PC-3 (cell line): ENCODE results near the gene HOXB6. TPM values are rescaled to one million over a fixed set of nuclear protein-coding genes. Genes with fewer than 3 reads are reported as not detected.

Experiments
- ATAC-seq: fragments of 200-7000 bp; cut with Tn5 transposase; 2 replicates; pipeline ENCODE4 v1.9.1; 2020; ENCODE audit warnings: mild to moderate bottlenecking, moderate library complexity
- BruUV-seq: library from RNA; stranded (reverse); fragments of 400-500 nt; replicated peaks from 2 replicates; lab custom pipeline; 2021; lab: Mats Ljungman, UMichigan
- CTCF ChIA-PET: fragments of 300-600 bp; sonication (Branson Sonifier 250); formaldehyde crosslinking; loops from one replicate; lab custom pipeline; 2022; ENCODE audit warnings: antibody characterized with exemption; lab: Charles Lee
- POLR2A ChIA-PET: fragments of 300-600 bp; sonication (Branson Sonifier 250); formaldehyde crosslinking; loops from one replicate; lab custom pipeline; 2022; ENCODE audit warnings: antibody characterized with exemption; ENCODE audit not compliant: unreplicated experiment; lab: Charles Lee
- DNase-seq: peaks from one replicate; pipeline ENCODE4 v3.0.0-alpha.2; 2015
- H2AFZ ChIP-seq: fragments of 300-600 bp; sonication (generic); 2 replicates; pipeline ENCODE4 v1.6.0; 2016; ENCODE audit warnings: antibody characterized with exemption, low read length
- H3F3A ChIP-seq: fragments of 300-600 bp; sonication (generic); one replicate; pipeline ENCODE4 v1.6.0; 2017; ENCODE audit warnings: antibody characterized with exemption, low read length, control low read depth, mild to moderate bottlenecking; ENCODE audit not compliant: unreplicated experiment
- H3K27ac ChIP-seq: fragments of 300-600 bp; sonication (generic); 2 replicates; pipeline ENCODE4 v1.5.1; 2016; ENCODE audit warnings: mild to moderate bottlenecking, low read length
- H3K27me3 ChIP-seq: fragments of 300-600 bp; sonication (generic); 2 replicates; pipeline ENCODE4 v1.6.1; 2016; ENCODE audit warnings: low read length, mixed read lengths
- H3K36me3 ChIP-seq: fragments of 300-600 bp; sonication (generic); 2 replicates; pipeline ENCODE4 v1.6.1; 2016; ENCODE audit warnings: low read depth, mixed run types, low read length, mixed read lengths
- H3K4me1 ChIP-seq: fragments of 300-600 bp; sonication (generic); 2 replicates; pipeline ENCODE4 v1.5.1; 2016; ENCODE audit warnings: low read length; ENCODE audit not compliant: insufficient read depth
- H3K4me2 ChIP-seq: fragments of 300-600 bp; sonication (generic); 2 replicates; pipeline ENCODE4 v1.6.0; 2016; ENCODE audit warnings: low read length
- H3K4me3 ChIP-seq: fragments of 300-600 bp; sonication (generic); 2 replicates; pipeline ENCODE4 v1.5.1; 2016; ENCODE audit warnings: mild to moderate bottlenecking, low read length, mixed read lengths
- H3K79me2 ChIP-seq: fragments of 300-600 bp; sonication (generic); 2 replicates; pipeline ENCODE4 v1.6.1; 2017; ENCODE audit warnings: low read length, mixed read lengths
- H3K9ac ChIP-seq: fragments of 300-600 bp; sonication (generic); 2 replicates; pipeline ENCODE4 v1.6.0; 2016; ENCODE audit warnings: mild to moderate bottlenecking, low read length
- H3K9me2 ChIP-seq: fragments of 300-600 bp; sonication (generic); replicated peaks from 2 replicates; pipeline ENCODE4 v1.6.1; 2016; ENCODE audit warnings: mixed run types, low read length, mixed read lengths
- H3K9me3 ChIP-seq: fragments of 300-600 bp; sonication (generic); 2 replicates; pipeline ENCODE4 v1.6.1; 2016; ENCODE audit warnings: low read length, mixed read lengths
- H4K20me1 ChIP-seq: fragments of 300-600 bp; sonication (generic); 2 replicates; pipeline ENCODE4 v1.6.1; 2016; ENCODE audit warnings: low read length, mixed read lengths
- EZH2 ChIP-seq: fragments of 300-600 bp; sonication (generic); IDR thresholded peaks from one replicate; pipeline ENCODE4 v1.6.1; 2017; ENCODE audit warnings: antibody characterized with exemption, mild to moderate bottlenecking, low read length; ENCODE audit not compliant: unreplicated experiment
- EZH2phosphoT487 ChIP-seq: fragments of 300-600 bp; sonication (generic); IDR thresholded peaks from 2 replicates; pipeline ENCODE4 v1.6.1; 2018; ENCODE audit warnings: mild to moderate bottlenecking, antibody characterized with exemption, low read length, borderline replicate concordance
- intact Hi-C: fragments of 100-400 bp; cut with micrococcal nuclease; formaldehyde crosslinking; loops from 2 replicates; pipeline ENCODE4 v1.9.0; 2023
- total RNA-seq: library from RNA; depleted of rRNA; stranded (reverse); fragments of >200 nt; gene quantifications from 2 replicates; pipeline ENCODE4 v1.2.3, GENCODE V29; 2014
- TF ChIP-seq, protein P1 (sequence below): fragments of 300-600 bp; sonication (generic); conservative IDR thresholded peaks from 2 replicates; pipeline ENCODE4 v1.5.1; 2017; ENCODE audit warnings: antibody characterized with exemption, low read depth, mild to moderate bottlenecking, low read length

The HOXB6 gene
- total RNA-seq, 1 experiment from 2014 or later = 9.5 TPM

GRCh38 chr17:48549281-48549630 lies 55.5 kb downstream of the HOXB6 start:
- no peaks in the 10 kb centered on the region for H4K20me1 ChIP-seq
- no peaks in the 10 kb centered on the region for H3F3A ChIP-seq
- H3K9me3 ChIP-seq = no peaks in the 10 kb centered on the region
- H3K36me3 ChIP-seq = no peaks in the 10 kb centered on the region
- no peak overlapping the region for H3K9ac ChIP-seq
- intact Hi-C loops = no loop called here
- H3K4me2 ChIP-seq = no peak overlapping the region
- H3K27ac ChIP-seq = no peak overlapping the region
- ChIA-PET POLR2A (no interaction called here), CTCF (interaction anchor here (0.6 kb wide), 2 partner anchors 8 to 198 kb away, joined by 3 read pairs; no protein-coding TSS in a partner anchor)
- no TSS peak for BruUV-seq
- no peaks in the 10 kb centered on the region for H3K4me1 ChIP-seq
- H3K27me3 ChIP-seq = no peaks in the 10 kb centered on the region
- H3K4me3 ChIP-seq = no peak overlapping the region
- no peaks in the 10 kb centered on the region for H3K9me2 ChIP-seq
- TF ChIP-seq EZH2 (no peak), EZH2phosphoT487 (no peak)
- TF ChIP-seq, protein P1, sequence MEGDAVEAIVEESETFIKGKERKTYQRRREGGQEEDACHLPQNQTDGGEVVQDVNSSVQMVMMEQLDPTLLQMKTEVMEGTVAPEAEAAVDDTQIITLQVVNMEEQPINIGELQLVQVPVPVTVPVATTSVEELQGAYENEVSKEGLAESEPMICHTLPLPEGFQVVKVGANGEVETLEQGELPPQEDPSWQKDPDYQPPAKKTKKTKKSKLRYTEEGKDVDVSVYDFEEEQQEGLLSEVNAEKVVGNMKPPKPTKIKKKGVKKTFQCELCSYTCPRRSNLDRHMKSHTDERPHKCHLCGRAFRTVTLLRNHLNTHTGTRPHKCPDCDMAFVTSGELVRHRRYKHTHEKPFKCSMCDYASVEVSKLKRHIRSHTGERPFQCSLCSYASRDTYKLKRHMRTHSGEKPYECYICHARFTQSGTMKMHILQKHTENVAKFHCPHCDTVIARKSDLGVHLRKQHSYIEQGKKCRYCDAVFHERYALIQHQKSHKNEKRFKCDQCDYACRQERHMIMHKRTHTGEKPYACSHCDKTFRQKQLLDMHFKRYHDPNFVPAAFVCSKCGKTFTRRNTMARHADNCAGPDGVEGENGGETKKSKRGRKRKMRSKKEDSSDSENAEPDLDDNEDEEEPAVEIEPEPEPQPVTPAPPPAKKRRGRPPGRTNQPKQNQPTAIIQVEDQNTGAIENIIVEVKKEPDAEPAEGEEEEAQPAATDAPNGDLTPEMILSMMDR = no peak
- no peaks in the 10 kb centered on the region for H3K79me2 ChIP-seq
- no peak overlapping the region for H2AFZ ChIP-seq
- DNase-seq = no peak
- ATAC-seq = no peak

DNA sequence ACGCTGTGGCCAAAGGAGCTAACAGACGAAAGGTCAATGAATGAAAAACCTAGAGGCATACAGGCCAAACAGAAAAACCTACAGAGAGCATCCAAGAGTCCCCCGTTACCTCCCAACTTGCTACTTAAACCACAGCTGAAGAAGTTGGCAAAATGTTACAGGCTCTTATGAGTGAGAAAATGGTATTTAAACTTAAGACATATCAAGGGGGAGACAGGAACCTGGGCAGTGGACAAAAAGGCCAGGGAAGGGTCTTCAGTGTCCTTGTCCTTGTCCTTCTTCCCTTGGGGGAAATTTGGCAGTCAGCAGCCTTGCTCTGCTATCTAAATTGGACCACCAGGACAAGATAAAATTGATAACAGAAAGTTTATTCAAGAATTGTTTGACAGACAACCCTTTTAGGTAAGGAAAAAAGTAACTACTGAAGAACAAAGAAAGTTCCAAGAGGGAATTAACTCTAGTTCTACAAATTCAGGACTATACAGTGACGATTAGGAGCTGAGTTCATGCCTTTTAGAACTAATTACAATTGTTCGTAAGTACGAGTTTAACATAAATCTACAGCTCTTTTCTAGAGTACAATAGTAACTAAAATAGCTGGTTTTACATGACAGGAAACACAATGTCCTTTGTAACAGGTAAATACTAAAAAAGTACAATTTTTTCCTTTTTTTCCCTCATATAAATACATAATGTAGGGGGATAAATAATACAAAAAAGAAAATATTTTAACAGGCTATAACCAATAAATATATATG lies 56.1 kb downstream of the HOXB6 start:
- no peak overlapping the region for H3K27ac ChIP-seq
- H3K4me2 ChIP-seq = no peak overlapping the region
- no peaks in the 10 kb centered on the region for H3K9me2 ChIP-seq
- ChIA-PET CTCF (interaction anchor here (0.6 kb wide), 2 partner anchors 8 to 197 kb away, joined by 3 read pairs; no protein-coding TSS in a partner anchor), POLR2A (no interaction called here)
- H3K27me3 ChIP-seq = no peaks in the 10 kb centered on the region
- no peak overlapping the region for H3K9ac ChIP-seq
- DNase-seq (no peak), ATAC-seq (no peak)
- H3K4me3 ChIP-seq = no peak overlapping the region
- H3K36me3 ChIP-seq = no peaks in the 10 kb centered on the region
- H2AFZ ChIP-seq = no peak overlapping the region
- no peaks in the 10 kb centered on the region for H3K79me2 ChIP-seq
- intact Hi-C loops = no loop called here
- no peaks in the 10 kb centered on the region for H3F3A ChIP-seq
- H3K9me3 ChIP-seq = no peaks in the 10 kb centered on the region
- no peaks in the 10 kb centered on the region for H3K4me1 ChIP-seq
- no peak for TF ChIP-seq EZH2
- TF ChIP-seq EZH2phosphoT487 = no peak
- TF ChIP-seq, protein P1 = no peak
- no TSS peak for BruUV-seq
- no peaks in the 10 kb centered on the region for H4K20me1 ChIP-seq

DNA sequence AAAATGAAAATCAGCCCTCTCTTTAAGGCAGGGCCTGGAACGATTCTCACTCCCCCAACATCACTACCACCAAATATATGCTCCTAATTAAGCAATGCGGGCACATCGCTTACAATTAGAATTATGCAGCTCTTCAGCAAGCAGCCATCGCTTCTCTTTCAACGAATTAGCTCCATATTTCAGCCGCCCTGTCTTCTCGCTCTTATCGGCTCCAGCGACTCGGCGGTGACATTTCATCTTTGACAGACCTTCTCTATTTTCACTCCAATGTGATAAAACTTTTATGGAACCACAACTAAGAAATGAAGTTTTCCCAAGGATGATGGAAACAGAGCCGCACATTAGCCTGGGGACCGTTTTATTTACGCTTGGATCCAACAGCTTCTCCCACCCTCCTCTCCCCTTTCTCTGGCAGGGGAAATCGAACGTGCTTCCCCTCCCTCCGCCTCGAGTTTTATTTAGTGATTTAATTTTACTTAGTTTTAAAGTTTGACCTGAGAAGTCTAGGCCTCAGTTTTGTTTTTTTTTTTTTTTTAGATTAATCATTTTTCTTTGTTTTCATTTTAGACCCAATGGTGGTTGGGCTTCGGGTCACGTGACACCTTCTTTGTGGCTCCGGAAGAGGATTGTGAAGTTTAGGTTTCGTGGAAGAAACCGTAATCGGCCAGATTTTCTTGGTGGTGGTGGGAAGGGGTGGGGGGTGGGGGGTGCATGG lies 56.8 kb downstream of the HOXB6 start:
- Histone ChIP-seq H2AFZ (no peak overlapping the region), H3K36me3 (no peaks in the 10 kb centered on the region), H3K9ac (no peak overlapping the region), H3K27me3 (no peaks in the 10 kb centered on the region), H4K20me1 (no peaks in the 10 kb centered on the region), H3F3A (no peaks in the 10 kb centered on the region), H3K79me2 (no peaks in the 10 kb centered on the region), H3K4me1 (no peaks in the 10 kb centered on the region), H3K4me2 (no peak overlapping the region), H3K27ac (no peak overlapping the region), H3K9me2 (no peaks in the 10 kb centered on the region), H3K9me3 (no peaks in the 10 kb centered on the region), H3K4me3 (no peak overlapping the region)
- ChIA-PET CTCF (no interaction called here), POLR2A (no interaction called here)
- BruUV-seq = no TSS peak
- TF ChIP-seq EZH2 (no peak), EZH2phosphoT487 (no peak)
- TF ChIP-seq, protein P1 = no peak
- DNase-seq (no peak), ATAC-seq (no peak)
- intact Hi-C loops = no loop called here
